K562 (cell line): ENCODE measurements around the gene ZDHHC22. TPM values are rescaled to one million over a fixed set of nuclear protein-coding genes. Genes with fewer than 3 reads are reported as not detected.

Experiments
- EGR1 ChIP-seq: fragments of 450-650 bp; conservative IDR thresholded peaks from 2 replicates; pipeline ENCODE4 v1.6.1; 2017; ENCODE audit warnings: mild to moderate bottlenecking
- MTA1 ChIP-seq: fragments of 450-650 bp; IDR thresholded peaks from 2 replicates; pipeline ENCODE4 v1.6.1; 2017; ENCODE audit warnings: borderline replicate concordance
- POLR2G ChIP-seq: fragments of 200-400 bp; formaldehyde crosslinking; IDR thresholded peaks from 2 replicates; pipeline ENCODE4 v1.6.1; 2017; ENCODE audit warnings: low read depth, mild to moderate bottlenecking, antibody characterized with exemption, low read length, moderate library complexity
- RAD21 ChIP-seq, 2 experiments: fragments of 250-450 bp in 1 of 2; fragments of 450-650 bp in 1 of 2; sonication (Bioruptor Pico) in 1 of 2; formaldehyde crosslinking in 1 of 2; IDR thresholded peaks in 1 of 2; conservative IDR thresholded peaks in 1 of 2; 2 replicates each; pipeline versions ENCODE4 v1.4.0 to v1.8.0; 2020 to 2022; ENCODE audit warnings: mild to moderate bottlenecking in 2 of 2, moderate library complexity in 1 of 2
- RB1 ChIP-seq: fragments of 450-650 bp; IDR thresholded peaks from 2 replicates; pipeline ENCODE4 v1.6.1; 2017; ENCODE audit warnings: low read depth, mild to moderate bottlenecking
- SAFB ChIP-seq: fragments of 200-400 bp; formaldehyde crosslinking; IDR thresholded peaks from 2 replicates; pipeline ENCODE4 v1.6.1; 2017; ENCODE audit warnings: low read depth, low read length, borderline replicate concordance
- SMAD4 ChIP-seq: fragments of 250-450 bp; sonication (Bioruptor Pico); conservative IDR thresholded peaks from 2 replicates; pipeline ENCODE4 v1.8.0; 2021; ENCODE audit warnings: inconsistent platforms, mild to moderate bottlenecking, moderate library complexity
- SP1 ChIP-seq: sonication (generic); formaldehyde crosslinking; IDR thresholded peaks from 2 replicates; pipeline ENCODE4 v1.8.1; 2022; ENCODE audit warnings: mild to moderate bottlenecking, missing genetic modification reagents
- SRSF9 ChIP-seq: fragments of 200-400 bp; formaldehyde crosslinking; IDR thresholded peaks from 2 replicates; pipeline ENCODE4 v1.6.1; 2017; ENCODE audit warnings: low read depth, low read length, borderline replicate concordance
- ZFP36 ChIP-seq: fragments of 150-350 bp; IDR thresholded peaks from 2 replicates; pipeline ENCODE4 v1.6.1; 2018; ENCODE audit warnings: low read length, low read depth; ENCODE audit not compliant: partially characterized antibody
- ZNF121 ChIP-seq: sonication (generic); formaldehyde crosslinking; conservative IDR thresholded peaks from 2 replicates; pipeline ENCODE4 v1.8.0; 2022; ENCODE audit warnings: missing genetic modification reagents
- ZNF644 ChIP-seq: fragments of 200-800 bp; sonication (Bioruptor generic); IDR thresholded peaks from 2 replicates; pipeline ENCODE4 v1.6.1; 2016; ENCODE audit warnings: low read depth, missing genetic modification characterization, missing compliant biosample characterization
- polyA plus RNA-seq, 8 experiments: library from polyadenylated mRNA; depleted of rRNA in 4 of 8; stranded (reverse) in 5 of 8; unstranded in 3 of 8; fragments of >200 nt; fragmentation: Nextera tagmentation in 2 of 8; fragmentation: Illumina TruSeq in 1 of 8; extraction: Ambion mirVana in 2 of 8; extraction: Trizol in 1 of 8; gene quantifications; 2 replicates each; pipeline versions ENCODE4 v1.2.1 to v1.2.3, GENCODE V29; 2011 to 2014; ENCODE audit warnings: inconsistent platforms in 1 of 8, missing spikeins in 1 of 8
- total RNA-seq, 7 experiments: library from RNA; depleted of rRNA in 6 of 7; stranded (reverse); fragments of >200 nt in 6 of 7; fragmentation: Illumina TruSeq in 2 of 7; extraction: Trizol in 2 of 7; gene quantifications; 2 replicates each; pipeline versions ENCODE4 v1.2.1 to v1.2.3, GENCODE V29; 2011 to 2021; ENCODE audit warnings: low replicate concordance in 1 of 7
- TF ChIP-seq, protein P1 (sequence below), 3 experiments: IDR thresholded peaks in 2 of 3; conservative IDR thresholded peaks in 1 of 3; 2 replicates each; pipeline ENCODE4 v1.5.1; 2011 to 2012; ENCODE audit warnings: low read length in 3 of 3, mild to moderate bottlenecking in 3 of 3, control low read depth in 2 of 3, improper control_type of control experiment in 1 of 3, inconsistent platforms in 1 of 3, low read depth in 1 of 3, mixed read lengths in 1 of 3, moderate library complexity in 1 of 3; ENCODE audit not compliant: insufficient read depth in 2 of 3
- TF ChIP-seq, protein P2 (sequence below): sonication (generic); formaldehyde crosslinking; IDR thresholded peaks from 2 replicates; pipeline ENCODE4 v1.8.1; 2023; ENCODE audit warnings: mild to moderate bottlenecking, missing genetic modification reagents

Gene ZDHHC22
- total and polyA plus RNA-seq, 9 of the 15 experiments (the other 6 are each of a cell fraction or from before 2014, with no cell fraction given) = not detected

DNA sequence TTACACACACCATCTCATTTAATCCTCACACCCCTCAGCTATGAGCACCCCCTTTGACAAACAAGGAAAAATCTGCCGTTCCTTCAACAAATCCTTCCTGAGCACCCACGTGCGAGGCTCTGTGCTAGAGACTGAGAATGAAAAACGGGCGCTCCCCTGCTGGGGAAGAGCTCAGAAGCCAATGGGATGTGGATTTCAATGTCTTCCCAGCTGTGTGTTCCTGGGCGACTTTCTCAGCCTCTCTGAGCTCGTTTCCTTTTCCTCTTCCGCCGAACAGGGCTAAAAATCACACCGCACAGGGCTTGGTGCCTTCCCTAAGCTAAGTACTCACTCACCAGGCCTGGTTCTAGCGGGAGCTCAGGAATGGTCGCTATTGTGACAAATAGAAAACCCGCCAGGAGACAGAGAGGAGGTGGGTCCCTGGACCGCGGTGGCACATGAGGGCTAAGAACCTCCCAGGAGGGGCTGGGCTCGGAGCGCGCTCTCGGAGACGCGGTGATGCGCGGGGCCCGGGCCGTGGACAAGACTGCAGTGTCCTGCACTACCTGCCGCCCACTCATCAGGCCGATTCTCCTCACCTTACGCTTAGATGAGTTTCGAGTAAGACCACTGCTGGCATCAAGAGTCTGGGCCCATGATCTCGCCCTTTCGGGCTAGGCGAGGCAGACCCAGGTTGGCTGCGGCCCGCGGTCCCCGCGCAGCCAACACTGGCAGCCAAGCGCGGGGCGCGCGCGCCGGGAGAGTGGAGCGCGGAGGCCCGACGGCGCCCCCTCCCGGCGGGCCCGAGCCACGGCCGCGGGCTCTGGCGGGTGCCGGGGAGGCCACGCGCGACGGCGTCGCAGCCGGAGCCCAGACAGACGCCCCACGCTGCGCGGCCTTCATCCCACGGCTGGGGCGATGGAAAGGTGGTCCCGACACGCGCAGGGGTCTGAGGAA, 17.0 kb downstream of the ZDHHC22 start (continued):
- 0 out of 2 replicates have a peak, but pooled peaks have one; percentile 23 for TF ChIP-seq POLR2G
- TF ChIP-seq, protein P1, sequence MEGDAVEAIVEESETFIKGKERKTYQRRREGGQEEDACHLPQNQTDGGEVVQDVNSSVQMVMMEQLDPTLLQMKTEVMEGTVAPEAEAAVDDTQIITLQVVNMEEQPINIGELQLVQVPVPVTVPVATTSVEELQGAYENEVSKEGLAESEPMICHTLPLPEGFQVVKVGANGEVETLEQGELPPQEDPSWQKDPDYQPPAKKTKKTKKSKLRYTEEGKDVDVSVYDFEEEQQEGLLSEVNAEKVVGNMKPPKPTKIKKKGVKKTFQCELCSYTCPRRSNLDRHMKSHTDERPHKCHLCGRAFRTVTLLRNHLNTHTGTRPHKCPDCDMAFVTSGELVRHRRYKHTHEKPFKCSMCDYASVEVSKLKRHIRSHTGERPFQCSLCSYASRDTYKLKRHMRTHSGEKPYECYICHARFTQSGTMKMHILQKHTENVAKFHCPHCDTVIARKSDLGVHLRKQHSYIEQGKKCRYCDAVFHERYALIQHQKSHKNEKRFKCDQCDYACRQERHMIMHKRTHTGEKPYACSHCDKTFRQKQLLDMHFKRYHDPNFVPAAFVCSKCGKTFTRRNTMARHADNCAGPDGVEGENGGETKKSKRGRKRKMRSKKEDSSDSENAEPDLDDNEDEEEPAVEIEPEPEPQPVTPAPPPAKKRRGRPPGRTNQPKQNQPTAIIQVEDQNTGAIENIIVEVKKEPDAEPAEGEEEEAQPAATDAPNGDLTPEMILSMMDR (IDR thresholded peaks at IDR 0.05 in 2 of 3, conservative IDR thresholded peaks at IDR 0.05 in 1 of 3; ENCODE audit: insufficient read depth in 2 of 3, low read depth in 1 of 3, low read length in 3 of 3) = peak; percentile 41 to 57 (median 43); a peak in 4 of 6 replicates
- peak; percentile 19 for TF ChIP-seq ZFP36
- TF ChIP-seq MTA1 = no peak
- 0 out of 2 replicates have a peak, but pooled peaks have one; percentile 15 for TF ChIP-seq ZNF121 (CRISPR knock-in tag)
- TF ChIP-seq, protein P2, sequence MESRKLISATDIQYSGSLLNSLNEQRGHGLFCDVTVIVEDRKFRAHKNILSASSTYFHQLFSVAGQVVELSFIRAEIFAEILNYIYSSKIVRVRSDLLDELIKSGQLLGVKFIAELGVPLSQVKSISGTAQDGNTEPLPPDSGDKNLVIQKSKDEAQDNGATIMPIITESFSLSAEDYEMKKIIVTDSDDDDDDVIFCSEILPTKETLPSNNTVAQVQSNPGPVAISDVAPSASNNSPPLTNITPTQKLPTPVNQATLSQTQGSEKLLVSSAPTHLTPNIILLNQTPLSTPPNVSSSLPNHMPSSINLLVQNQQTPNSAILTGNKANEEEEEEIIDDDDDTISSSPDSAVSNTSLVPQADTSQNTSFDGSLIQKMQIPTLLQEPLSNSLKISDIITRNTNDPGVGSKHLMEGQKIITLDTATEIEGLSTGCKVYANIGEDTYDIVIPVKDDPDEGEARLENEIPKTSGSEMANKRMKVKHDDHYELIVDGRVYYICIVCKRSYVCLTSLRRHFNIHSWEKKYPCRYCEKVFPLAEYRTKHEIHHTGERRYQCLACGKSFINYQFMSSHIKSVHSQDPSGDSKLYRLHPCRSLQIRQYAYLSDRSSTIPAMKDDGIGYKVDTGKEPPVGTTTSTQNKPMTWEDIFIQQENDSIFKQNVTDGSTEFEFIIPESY = peak; percentile 27; the same call in 1 of the 2 replicates
- TF ChIP-seq SMAD4 = peak; percentile 44; the same call in 1 of the 2 replicates
- TF ChIP-seq EGR1 = peak; percentile 67
- no peak for TF ChIP-seq SP1
- peak in 1 of 2 experiments; percentile 51; a peak in 2 of 4 replicates for TF ChIP-seq RAD21 (CRISPR knock-in tag; conservative IDR thresholded peaks at IDR 0.05 in 1 of 2, IDR thresholded peaks at IDR 0.05 in 1 of 2)
- TF ChIP-seq ZNF644 (tag) = no peak
- peak; percentile 79 for TF ChIP-seq SAFB
- TF ChIP-seq RB1 = peak; percentile 76; the same call in 1 of the 2 replicates
- no peak for TF ChIP-seq SRSF9
